IPS DF 19.7 (cell line): ENCODE data around the gene MYH10.

ENCODE experiments used
- DNase-seq: peaks from one replicate; pipeline ENCODE4 v3.0.0-alpha.2; 2013; ENCODE audit warnings: low read depth, low spot score

Gene MYH10

DNA sequence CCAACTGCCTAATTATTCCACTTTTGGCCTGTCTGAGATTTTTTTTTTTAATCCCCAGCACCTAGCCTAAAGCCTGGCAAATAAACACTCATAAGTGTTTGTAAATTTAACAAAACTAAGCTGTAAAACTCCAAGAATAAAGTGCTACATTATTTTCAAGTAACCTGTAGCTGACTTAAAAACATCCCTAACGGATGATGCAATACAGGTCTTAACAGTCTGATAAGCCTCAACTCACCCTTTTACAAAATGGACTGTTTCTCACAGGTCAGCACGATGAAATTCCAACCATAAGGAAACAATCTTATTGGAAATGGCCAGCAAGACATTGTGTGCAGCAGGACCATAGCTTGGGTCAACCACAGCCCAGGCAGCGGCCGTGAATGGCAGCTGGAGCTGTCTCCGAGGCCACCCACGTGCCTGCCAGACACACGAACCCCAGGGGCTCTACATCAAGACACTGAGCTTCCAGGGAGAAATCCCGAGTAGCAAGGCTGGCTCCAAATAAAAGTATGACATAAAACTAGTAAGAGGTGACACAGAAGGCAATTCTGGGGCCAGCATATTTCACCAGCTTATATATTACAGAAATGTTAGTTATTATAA, 135.9 kb downstream of the MYH10 start:
- DNase-seq, result no peak

DNA sequence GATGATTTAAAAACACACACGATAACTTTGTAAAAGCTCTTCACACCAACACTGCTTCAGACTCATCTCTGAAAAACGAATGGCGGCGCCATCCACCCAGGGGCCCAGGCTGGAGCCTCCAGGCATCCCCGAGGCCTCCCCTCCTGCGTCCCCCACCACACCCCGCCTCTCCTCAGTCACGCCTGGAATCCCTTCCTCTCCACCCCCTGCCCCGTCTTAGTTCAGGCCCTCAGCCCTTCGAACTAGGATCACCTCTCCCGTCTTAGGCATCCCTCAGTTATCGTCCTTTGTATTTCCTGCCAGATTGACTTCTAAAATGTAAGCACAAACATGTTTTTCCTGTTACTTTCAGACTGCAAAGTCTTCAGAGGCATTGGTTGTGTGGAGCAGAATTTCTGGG, 136.5 kb downstream of the MYH10 start:
- DNase-seq, result no peak

DNA sequence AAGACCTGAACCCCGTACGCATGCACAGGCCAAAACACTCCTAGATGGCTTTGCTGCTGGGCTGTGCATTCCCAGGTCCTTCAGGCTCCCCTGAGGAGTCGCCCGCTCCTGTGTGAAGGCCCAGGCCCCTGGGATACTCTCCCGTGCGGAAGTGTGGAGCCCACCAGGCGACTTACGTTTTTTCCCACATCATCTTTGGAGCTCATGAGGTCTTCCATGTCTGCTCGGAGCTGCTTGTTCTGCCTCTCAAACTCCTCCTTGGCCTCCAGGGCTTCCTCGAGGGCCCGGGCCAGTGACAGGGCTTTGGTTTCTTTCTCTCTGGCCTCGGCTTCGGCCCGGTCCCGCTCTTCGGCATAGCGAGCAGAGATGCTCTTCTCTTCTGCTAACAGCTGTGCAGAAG, 138.4 kb downstream of the MYH10 start:
- no peak for DNase-seq

DNA sequence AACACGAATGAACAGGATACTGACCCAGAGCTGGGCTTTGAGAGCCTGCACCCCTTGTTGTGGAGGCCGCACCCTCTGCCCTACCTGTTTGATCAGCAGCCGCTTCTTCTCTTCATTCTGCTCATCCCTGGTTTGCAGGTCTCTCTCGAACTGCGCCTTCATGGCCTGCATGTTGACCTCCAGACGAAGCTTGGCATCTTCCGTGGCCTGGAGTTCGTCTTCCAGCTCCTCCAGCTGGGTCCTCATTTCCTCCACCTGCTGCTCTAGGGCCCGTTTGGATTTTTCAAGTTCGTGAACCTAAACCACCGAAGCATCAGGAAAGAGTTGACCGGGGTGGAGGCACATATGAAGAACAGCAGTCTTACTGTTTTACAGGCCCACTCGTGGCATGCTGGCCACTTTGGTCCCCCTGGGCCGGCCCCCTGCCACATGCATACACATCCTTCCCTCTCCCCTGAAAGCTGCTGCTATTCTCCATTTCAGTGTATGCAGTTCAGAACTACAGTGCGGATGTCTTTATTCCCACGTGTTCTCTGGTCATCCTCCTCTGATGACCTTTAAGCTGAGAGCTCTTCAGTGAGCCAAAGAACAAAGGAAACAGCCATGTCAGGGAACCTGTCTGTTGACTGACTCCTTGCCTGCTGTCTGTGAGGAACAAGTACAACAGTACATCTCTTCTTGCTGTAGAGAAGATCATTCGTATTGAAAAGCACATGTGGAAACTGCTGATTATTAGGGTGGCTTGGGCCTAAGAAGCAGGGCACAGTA, 140.1 kb downstream of the MYH10 start:
- DNase-seq, result no peak

DNA sequence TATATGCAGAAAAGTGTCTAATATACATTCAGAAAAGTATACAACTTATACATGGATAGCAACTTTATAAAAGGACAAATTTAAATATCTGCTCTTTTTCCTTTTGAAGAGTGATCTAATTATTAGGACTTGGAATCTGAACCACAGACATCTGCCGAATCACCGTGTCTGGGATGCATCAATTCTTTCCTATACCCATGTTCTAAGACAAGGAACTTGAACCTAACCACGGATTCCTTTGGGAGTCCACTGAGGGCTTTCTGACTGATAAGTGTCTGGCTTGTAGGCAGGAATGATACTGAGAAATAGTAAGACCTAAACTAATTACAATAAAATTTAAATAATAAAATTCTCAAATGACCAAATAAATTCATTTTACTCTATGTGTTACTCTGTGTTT, 140.7 kb downstream of the MYH10 start:
- no peak for DNase-seq

DNA sequence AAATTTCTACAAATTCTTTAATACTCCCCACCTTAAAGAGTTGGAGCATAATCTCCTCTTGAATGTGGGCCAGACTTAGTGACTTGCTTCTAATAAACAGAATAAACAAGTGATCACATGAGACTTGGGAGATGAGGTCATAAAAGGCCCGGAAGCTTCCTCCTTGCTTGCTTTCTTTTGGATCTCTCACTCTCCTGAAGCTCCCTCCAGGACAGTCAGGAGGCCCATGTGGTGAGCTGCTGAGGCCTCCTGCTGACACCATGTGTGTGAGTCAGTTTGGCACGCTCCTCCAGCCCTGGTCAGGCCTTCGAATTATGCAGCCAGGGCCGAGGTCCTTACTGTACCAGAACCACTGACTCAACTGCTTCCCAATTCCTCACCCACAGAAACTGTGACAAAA, 141.6 kb downstream of the MYH10 start:
- DNase-seq, result no peak

- DNase-seq, result no peak
Measured at GRCh38 chr17:8488491-8488890, 142.0 kb downstream of the MYH10 start.

GRCh38 chr17:8487743-8488142, 142.8 kb downstream of the MYH10 start:
- DNase-seq, result no peak

DNA sequence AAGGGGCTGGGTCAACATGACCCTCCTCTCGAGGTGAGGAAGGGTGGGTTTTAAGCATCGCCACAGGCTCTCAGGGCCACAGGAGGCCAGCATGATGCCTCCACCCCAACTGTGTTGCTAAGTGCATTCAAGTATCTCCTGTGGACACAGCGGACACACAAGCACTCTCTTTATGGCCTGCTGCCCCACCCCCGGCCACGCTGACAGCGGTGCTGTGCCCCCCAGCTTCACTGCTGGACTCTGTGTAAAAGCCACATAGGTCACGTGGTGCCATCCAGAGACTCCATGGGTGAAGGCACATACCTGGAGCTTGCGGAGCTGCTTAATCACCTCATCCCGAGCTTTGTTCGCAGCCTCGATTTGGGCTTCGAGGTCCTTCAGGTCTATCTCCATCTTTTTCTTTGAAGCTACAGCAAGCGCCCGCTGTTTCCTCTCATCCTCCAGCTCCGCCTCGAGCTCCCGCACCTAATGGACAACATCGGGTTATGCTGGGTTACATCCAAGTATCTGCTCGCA, 143.3 kb downstream of the MYH10 start:
- DNase-seq, result no peak

- no peak for DNase-seq
Measured at GRCh38 chr17:8485491-8485890, 145.0 kb downstream of the MYH10 start.

DNA sequence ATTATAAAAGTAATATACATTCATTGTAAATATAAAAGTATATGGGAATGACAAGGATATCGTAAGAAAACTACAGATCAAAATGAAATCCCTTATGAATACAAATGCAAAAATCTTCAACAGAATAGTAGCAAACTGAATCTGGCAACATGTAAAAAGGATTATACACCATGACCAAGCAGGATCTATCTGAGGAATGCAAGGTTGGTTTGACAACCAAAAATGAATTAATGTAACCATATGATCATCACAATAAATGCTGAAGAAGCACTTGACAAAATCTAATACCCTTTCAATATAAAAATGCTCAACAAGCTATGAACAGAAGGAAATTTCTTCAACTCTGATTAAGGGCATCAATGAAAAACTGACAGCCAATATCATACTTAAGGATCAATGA, 146.1 kb downstream of the MYH10 start:
- DNase-seq, result no peak

- no peak for DNase-seq
Measured at GRCh38 chr17:8482546-8482945, 148.0 kb downstream of the MYH10 start.

- DNase-seq, result no peak
Measured at GRCh38 chr17:8481703-8482102, 148.8 kb downstream of the MYH10 start.

GRCh38 chr17:8481089-8481488, 149.4 kb downstream of the MYH10 start:
- no peak for DNase-seq

DNA sequence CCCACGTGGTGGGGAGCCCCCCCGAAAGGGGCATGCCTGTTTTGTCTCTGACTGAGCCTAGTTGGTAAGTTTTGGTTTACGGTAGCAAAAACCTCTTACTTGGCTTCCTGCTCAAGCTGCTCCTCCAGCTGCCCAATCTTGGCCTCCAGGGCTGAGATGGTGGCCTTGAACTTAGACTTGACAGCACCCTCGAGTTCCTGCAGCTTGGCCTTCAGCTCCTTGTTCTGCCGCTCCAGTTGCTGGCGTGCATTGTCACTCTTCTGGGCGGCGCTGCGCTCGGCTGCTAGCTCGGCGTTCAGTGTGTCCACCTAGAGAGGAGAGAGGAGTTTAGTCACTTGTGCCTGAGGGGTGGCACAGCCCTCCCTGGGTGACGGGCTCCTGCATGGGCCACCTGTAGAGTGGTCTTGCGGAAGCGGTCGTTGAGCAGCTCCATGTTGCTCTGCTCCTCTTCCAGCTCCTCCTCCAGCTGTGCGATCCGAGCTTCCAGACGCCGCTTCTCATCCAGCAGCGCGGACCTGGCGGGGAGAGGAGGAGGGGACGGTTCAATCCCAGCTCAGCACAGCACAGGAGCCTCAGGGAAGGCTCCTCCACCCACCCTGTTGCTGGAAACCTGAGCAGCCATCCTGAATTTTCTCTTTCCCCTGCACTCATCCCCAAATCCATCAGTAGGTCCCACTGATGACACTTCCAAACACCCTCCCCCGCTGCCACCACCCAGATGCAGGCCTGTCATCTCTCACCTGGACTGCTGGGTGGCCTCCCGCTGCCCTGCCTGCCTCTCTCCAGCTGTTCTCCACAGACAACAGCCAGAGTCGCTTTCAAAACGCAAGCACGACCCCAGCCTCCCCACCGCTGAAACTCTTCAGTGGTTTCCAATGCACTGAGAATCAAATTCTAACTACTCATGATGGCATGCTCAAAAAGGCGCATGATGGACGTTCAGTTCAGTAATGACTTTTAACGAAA, 150.2 kb downstream of the MYH10 start:
- no peak for DNase-seq

DNA sequence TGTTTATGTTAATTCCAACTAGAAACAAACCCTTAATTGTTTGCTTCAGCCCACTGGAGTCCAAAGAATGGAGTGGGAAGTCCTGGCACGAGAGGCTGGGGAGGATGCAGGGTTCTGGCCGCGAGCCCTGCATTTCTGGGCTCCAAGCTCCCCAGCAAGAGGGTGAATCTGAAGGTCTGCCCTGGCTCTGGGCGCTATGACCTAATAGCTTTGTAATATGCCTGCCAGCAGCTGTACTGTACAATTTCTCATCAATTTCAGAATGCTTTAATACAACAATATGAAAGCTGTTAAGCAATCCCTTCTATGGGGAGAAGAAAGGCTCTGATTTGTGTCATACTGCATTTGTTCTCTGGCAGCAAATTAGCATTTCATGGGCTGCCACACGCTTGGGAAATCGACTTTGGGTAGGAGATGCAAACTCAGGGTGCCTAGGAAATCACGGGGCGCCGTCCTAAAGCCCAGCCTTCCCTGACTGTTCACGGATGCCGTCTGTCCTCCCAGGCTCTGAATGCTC, 151.0 kb downstream of the MYH10 start:
- DNase-seq, result no peak

DNA sequence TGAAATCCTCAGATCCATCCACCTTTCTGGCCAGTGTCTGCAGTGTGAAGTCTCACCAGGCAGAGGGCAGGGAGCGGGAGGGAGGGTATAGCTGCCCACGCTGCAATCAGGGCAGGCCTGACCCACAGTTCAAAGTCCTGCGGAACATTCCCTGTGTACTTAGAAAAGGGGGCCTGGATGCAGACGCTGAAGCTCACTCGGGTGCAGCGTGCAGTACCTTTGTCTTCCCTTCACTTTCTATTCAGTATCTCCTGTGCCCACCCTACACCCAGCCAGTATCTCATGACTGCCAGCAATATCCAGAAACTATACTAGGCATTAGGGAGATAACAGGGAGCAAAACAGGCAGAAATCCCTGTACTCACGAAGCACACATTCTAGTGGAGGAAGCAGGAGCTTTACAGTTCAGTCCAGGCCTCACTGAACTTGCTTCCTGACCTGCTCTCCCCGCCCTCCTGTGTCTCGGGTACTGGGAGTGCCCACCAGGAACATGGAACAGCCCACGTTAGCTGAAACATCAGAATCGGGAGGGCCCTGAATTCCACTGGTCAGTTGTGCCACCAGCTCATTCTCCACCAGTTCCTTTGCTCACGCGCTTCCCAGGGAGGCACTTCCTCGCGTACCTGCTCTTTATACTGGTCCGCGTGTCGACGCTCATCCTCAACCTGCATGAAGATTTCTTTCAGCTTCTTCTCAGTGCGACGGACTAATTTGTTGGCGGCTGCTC, 152.6 kb downstream of the MYH10 start:
- no peak for DNase-seq

DNA sequence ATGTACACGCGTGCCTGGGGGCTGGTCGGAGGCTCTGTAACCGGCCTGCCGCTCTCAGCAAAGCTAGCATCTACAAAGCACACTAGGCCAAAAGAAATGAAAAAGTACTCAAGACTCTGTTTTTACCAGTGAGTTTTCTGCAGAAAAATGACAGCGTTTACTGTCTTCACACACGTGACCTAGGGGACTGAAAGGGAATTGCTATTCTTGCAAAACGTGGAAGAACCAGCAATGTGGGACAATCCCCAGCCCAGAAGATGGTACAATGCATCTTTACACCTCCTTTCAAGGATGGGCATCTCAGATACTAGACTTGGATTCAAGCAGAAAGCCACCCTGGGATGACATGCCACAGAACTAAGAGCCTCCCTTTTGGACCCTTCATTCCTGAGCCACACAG, 153.4 kb downstream of the MYH10 start:
- DNase-seq, result no peak

DNA sequence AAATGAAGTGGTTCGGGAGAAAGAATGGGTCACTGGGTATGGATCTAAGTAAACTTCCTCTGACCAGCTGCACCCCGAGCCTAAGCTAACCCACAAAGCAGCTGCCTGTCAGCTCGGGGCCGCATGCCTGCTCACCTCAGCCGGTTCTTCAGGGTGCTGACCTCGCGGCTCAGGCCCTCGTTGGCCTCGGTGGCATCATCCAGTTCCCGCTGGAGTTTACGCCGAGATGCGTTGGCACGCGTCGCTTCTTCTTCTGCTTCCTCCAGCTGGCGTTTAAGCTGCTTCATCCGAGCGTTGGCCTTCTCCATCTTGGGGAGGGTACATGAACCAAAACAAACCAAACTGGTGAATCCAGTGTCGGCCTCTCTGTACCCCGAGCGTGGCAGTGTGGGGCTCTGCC, 153.8 kb downstream of the MYH10 start:
- DNase-seq, result no peak

DNA sequence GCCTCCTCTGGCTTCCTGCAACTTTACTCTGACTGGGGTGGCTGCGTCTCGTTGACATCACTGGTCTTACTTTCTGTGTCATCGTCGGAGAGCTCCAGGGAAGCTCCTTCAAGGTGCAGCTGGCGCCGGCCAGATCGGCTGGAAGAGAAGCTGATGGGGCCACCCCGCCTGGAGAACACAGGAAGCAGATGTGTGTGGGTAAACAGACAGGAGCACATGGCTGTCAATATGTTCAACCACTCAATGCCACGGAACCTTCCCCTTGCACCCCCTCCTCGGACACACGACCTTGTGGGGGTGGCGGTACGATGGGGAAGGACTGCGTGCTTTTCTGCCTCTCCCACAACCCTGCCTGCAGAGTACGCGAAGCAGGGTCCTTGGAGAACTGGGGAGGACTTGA, 154.7 kb downstream of the MYH10 start:
- no peak for DNase-seq

- DNase-seq, result no peak
Measured at GRCh38 chr17:8475227-8475626, 155.3 kb downstream of the MYH10 start.
